ENCODE data around the gene REG4. TPM values are rescaled to one million over a fixed set of nuclear protein-coding genes. Genes with fewer than 3 reads are reported as not detected.

Gene REG4
- total and polyA plus RNA-seq, 2 of the 13 experiments (the other 11 are each of a cell fraction or from before 2014, with no cell fraction given): not detected

DNA sequence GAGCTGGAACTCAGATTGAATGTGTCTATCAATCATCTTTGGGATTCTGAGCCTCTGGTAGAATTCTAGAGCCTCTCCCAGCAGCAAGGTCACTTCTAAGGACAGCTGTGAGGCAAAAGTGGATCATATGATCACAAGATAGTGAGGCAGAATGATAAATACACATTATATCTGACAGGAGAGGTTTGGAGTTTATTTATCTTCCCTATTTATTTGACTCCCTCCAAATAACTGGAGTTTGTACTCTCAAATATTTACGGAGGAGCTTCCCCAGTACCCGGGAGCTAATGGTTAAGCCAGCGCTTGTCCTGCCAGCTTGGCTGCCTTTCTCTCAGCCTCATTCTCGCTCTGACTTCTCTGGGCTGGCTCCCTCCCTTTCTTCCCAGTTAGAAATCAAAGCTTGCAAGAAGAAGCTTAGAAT, 44.9 kb downstream of the REG4 start (continued):
- peak; percentile 55 for TF ChIP-seq TCF7 (IDR thresholded peaks at IDR 0.05; ENCODE audit: low read depth)
- TF ChIP-seq RNF2 (conservative IDR thresholded peaks at IDR 0.05; ENCODE audit: low read depth): no peak
- no peak for TF ChIP-seq MAZ (IDR thresholded peaks at IDR 0.05; ENCODE audit: borderline replicate concordance, low read depth, low read length)
- 0 out of 2 replicates have a peak, but pooled peaks have one; percentile 60 for TF ChIP-seq MAZ (CRISPR knock-in tag; IDR thresholded peaks at IDR 0.05; ENCODE audit: low read depth)
- TF ChIP-seq YY1 (IDR thresholded peaks at IDR 0.05; ENCODE audit: insufficient read depth, insufficient replicate concordance, low read depth, low read length): no peak
- TF ChIP-seq, protein P1, sequence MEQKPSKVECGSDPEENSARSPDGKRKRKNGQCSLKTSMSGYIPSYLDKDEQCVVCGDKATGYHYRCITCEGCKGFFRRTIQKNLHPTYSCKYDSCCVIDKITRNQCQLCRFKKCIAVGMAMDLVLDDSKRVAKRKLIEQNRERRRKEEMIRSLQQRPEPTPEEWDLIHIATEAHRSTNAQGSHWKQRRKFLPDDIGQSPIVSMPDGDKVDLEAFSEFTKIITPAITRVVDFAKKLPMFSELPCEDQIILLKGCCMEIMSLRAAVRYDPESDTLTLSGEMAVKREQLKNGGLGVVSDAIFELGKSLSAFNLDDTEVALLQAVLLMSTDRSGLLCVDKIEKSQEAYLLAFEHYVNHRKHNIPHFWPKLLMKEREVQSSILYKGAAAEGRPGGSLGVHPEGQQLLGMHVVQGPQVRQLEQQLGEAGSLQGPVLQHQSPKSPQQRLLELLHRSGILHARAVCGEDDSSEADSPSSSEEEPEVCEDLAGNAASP (CRISPR knock-in tag; IDR thresholded peaks at IDR 0.05; ENCODE audit: borderline replicate concordance): peak; percentile 64; the same call in 1 of the 2 replicates
- TF ChIP-seq KLF12 (CRISPR knock-in tag; IDR thresholded peaks at IDR 0.05; ENCODE audit: borderline replicate concordance): 0 out of 2 replicates have a peak, but pooled peaks have one; percentile 15
- TF ChIP-seq SP5 (CRISPR knock-in tag; IDR thresholded peaks at IDR 0.05; ENCODE audit: borderline replicate concordance, low read depth): 0 out of 2 replicates have a peak, but pooled peaks have one; percentile 39
- peak; percentile 56; the same call in 1 of the 2 replicates for TF ChIP-seq ZNF501 (CRISPR knock-in tag; IDR thresholded peaks at IDR 0.05)
- TF ChIP-seq ZNF17 (CRISPR knock-in tag; IDR thresholded peaks at IDR 0.05): no peak
- TF ChIP-seq, protein P2, sequence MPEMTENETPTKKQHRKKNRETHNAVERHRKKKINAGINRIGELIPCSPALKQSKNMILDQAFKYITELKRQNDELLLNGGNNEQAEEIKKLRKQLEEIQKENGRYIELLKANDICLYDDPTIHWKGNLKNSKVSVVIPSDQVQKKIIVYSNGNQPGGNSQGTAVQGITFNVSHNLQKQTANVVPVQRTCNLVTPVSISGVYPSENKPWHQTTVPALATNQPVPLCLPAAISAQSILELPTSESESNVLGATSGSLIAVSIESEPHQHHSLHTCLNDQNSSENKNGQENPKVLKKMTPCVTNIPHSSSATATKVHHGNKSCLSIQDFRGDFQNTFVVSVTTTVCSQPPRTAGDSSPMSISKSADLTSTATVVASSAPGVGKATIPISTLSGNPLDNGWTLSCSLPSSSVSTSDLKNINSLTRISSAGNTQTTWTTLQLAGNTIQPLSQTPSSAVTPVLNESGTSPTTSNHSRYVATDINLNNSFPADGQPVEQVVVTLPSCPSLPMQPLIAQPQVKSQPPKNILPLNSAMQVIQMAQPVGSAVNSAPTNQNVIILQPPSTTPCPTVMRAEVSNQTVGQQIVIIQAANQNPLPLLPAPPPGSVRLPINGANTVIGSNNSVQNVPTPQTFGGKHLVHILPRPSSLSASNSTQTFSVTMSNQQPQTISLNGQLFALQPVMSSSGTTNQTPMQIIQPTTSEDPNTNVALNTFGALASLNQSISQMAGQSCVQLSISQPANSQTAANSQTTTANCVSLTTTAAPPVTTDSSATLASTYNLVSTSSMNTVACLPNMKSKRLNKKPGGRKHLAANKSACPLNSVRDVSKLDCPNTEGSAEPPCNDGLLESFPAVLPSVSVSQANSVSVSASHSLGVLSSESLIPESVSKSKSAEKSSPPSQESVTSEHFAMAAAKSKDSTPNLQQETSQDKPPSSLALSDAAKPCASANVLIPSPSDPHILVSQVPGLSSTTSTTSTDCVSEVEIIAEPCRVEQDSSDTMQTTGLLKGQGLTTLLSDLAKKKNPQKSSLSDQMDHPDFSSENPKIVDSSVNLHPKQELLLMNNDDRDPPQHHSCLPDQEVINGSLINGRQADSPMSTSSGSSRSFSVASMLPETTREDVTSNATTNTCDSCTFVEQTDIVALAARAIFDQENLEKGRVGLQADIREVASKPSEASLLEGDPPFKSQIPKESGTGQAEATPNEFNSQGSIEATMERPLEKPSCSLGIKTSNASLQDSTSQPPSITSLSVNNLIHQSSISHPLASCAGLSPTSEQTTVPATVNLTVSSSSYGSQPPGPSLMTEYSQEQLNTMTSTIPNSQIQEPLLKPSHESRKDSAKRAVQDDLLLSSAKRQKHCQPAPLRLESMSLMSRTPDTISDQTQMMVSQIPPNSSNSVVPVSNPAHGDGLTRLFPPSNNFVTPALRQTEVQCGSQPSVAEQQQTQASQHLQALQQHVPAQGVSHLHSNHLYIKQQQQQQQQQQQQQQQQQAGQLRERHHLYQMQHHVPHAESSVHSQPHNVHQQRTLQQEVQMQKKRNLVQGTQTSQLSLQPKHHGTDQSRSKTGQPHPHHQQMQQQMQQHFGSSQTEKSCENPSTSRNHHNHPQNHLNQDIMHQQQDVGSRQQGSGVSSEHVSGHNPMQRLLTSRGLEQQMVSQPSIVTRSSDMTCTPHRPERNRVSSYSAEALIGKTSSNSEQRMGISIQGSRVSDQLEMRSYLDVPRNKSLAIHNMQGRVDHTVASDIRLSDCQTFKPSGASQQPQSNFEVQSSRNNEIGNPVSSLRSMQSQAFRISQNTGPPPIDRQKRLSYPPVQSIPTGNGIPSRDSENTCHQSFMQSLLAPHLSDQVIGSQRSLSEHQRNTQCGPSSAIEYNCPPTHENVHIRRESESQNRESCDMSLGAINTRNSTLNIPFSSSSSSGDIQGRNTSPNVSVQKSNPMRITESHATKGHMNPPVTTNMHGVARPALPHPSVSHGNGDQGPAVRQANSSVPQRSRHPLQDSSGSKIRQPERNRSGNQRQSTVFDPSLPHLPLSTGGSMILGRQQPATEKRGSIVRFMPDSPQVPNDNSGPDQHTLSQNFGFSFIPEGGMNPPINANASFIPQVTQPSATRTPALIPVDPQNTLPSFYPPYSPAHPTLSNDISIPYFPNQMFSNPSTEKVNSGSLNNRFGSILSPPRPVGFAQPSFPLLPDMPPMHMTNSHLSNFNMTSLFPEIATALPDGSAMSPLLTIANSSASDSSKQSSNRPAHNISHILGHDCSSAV (CRISPR knock-in tag; IDR thresholded peaks at IDR 0.05; ENCODE audit: borderline replicate concordance): no peak
- TF ChIP-seq GATAD2A (CRISPR knock-in tag; IDR thresholded peaks at IDR 0.05): peak; percentile 86
- TF ChIP-seq RCOR2 (CRISPR knock-in tag; IDR thresholded peaks at IDR 0.05): 0 out of 2 replicates have a peak, but pooled peaks have one; percentile 57
- peak; percentile 44; the same call in 1 of the 2 replicates for TF ChIP-seq THAP11 (CRISPR knock-in tag; IDR thresholded peaks at IDR 0.05)
- TF ChIP-seq ZNF616 (CRISPR knock-in tag; IDR thresholded peaks at IDR 0.05; ENCODE audit: low read depth): no peak
- no peak for TF ChIP-seq KDM1A (CRISPR knock-in tag; IDR thresholded peaks at IDR 0.05)
- TF ChIP-seq, protein P3, sequence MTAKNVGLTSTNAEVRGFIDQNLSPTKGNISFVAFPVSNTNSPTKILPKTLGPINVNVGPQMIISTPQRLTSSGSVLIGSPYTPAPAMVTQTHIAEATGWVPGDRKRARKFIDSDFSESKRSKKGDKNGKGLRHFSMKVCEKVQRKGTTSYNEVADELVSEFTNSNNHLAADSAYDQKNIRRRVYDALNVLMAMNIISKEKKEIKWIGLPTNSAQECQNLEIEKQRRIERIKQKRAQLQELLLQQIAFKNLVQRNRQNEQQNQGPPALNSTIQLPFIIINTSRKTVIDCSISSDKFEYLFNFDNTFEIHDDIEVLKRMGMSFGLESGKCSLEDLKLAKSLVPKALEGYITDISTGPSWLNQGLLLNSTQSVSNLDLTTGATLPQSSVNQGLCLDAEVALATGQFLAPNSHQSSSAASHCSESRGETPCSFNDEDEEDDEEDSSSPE (CRISPR knock-in tag; IDR thresholded peaks at IDR 0.05): peak; percentile 35; the same call in 1 of the 2 replicates
- peak; percentile 47; the same call in 1 of the 2 replicates for TF ChIP-seq ZSCAN31 (CRISPR knock-in tag; IDR thresholded peaks at IDR 0.05; ENCODE audit: low read depth)
- TF ChIP-seq ZNF644 (CRISPR knock-in tag; IDR thresholded peaks at IDR 0.05; ENCODE audit: low read depth): 0 out of 2 replicates have a peak, but pooled peaks have one; percentile 12
- no peak for TF ChIP-seq KLF11 (CRISPR knock-in tag; IDR thresholded peaks at IDR 0.05)
- peak; percentile 70; the same call in 1 of the 2 replicates for TF ChIP-seq CREM (IDR thresholded peaks at IDR 0.05)
- TF ChIP-seq CREM (CRISPR knock-in tag; IDR thresholded peaks at IDR 0.05): no peak

All from HepG2 (cell line).